ENCODE data around the gene NME1.

Gene NME1

GRCh38 chr17:51200846-51201245, 47.5 kb downstream of the NME1 start:
- no peak for TF ChIP-seq POLR2AphosphoS5 (IDR thresholded peaks at IDR 0.05; ENCODE audit: low read depth, low read length)
- TF ChIP-seq POLR2A (IDR thresholded peaks at IDR 0.05; ENCODE audit: low read depth, low read length) = no peak
- TF ChIP-seq TAF1 (IDR thresholded peaks at IDR 0.05; ENCODE audit: borderline replicate concordance, low read depth, low read length) = no peak
- FAIRE-seq (no peak), DNase-seq (ENCODE audit: insufficient read length) (no peak)

- no peak for DNase-seq (ENCODE audit: insufficient read length)
- FAIRE-seq = no peak
- no peak for TF ChIP-seq POLR2AphosphoS5 (IDR thresholded peaks at IDR 0.05; ENCODE audit: low read depth, low read length)
- TF ChIP-seq POLR2A (IDR thresholded peaks at IDR 0.05; ENCODE audit: low read depth, low read length) = no peak
- TF ChIP-seq TAF1 (IDR thresholded peaks at IDR 0.05; ENCODE audit: borderline replicate concordance, low read depth, low read length) = no peak
Measured at GRCh38 chr17:51203838-51204237, 50.5 kb downstream of the NME1 start.

All from GM12892 (cell line).